ENCODE measurements around the gene DNAH2.

Gene DNAH2

GRCh38 chr17:7715936-7716886, 1.3 kb upstream of the DNAH2 start:
- H3K36me3 ChIP-seq (replicated peaks): no peaks in the 10 kb centered on the region
- peak overlapping the region; percentile 67 for H3K4me3 ChIP-seq (ENCODE audit: low read depth, low read length)
- in situ Hi-C loops (cut with HindIII; ENCODE audit: low pct_ligation_motif_present, low sequenced_read_pairs): no loop called here
- DNase-seq: no peak
- no peak overlapping the region for H3K27ac ChIP-seq
- TF ChIP-seq CTCF (IDR thresholded peaks at IDR 0.05; ENCODE audit: low read depth, low read length, missing control alignments): no peak
- H3K27me3 ChIP-seq (replicated peaks): peaks cover 22% of the 10 kb centered on the region

- no peak overlapping the region for H3K27ac ChIP-seq
- H3K27me3 ChIP-seq (replicated peaks): peaks cover 14% of the 10 kb centered on the region
- TF ChIP-seq CTCF (IDR thresholded peaks at IDR 0.05; ENCODE audit: low read depth, low read length, missing control alignments): no peak
- H3K4me3 ChIP-seq (ENCODE audit: low read depth, low read length): peak overlapping the region; percentile 67
- DNase-seq: no peak
- no peaks in the 10 kb centered on the region for H3K36me3 ChIP-seq (replicated peaks)
- in situ Hi-C loops (cut with HindIII; ENCODE audit: low pct_ligation_motif_present, low sequenced_read_pairs): no loop called here
Observed at GRCh38 chr17:7717756-7718350, 309 bp downstream of the DNAH2 start.

- Histone ChIP-seq H3K36me3 (replicated peaks) (no peaks in the 10 kb centered on the region), H3K27ac (no peak overlapping the region), H3K4me3 (ENCODE audit: low read depth, low read length) (no peak overlapping the region), H3K27me3 (replicated peaks) (peaks cover 17% of the 10 kb centered on the region)
- TF ChIP-seq CTCF (IDR thresholded peaks at IDR 0.05; ENCODE audit: low read depth, low read length, missing control alignments): no peak
- in situ Hi-C loops (cut with HindIII; ENCODE audit: low pct_ligation_motif_present, low sequenced_read_pairs): no loop called here
- DNase-seq: no peak
Observed at GRCh38 chr17:7719661-7720060, 2.1 kb downstream of the DNAH2 start.

GRCh38 chr17:7720125-7720524, 2.6 kb downstream of the DNAH2 start:
- DNase-seq: no peak
- in situ Hi-C loops (cut with HindIII; ENCODE audit: low pct_ligation_motif_present, low sequenced_read_pairs): no loop called here
- Histone ChIP-seq H3K27me3 (replicated peaks) (peaks cover 17% of the 10 kb centered on the region), H3K36me3 (replicated peaks) (no peaks in the 10 kb centered on the region), H3K27ac (no peak overlapping the region), H3K4me3 (ENCODE audit: low read depth, low read length) (no peak overlapping the region)
- no peak for TF ChIP-seq CTCF (IDR thresholded peaks at IDR 0.05; ENCODE audit: low read depth, low read length, missing control alignments)

- Histone ChIP-seq H3K4me3 (ENCODE audit: low read depth, low read length) (no peak overlapping the region), H3K27ac (no peak overlapping the region), H3K36me3 (replicated peaks) (no peaks in the 10 kb centered on the region), H3K27me3 (replicated peaks) (peaks cover 17% of the 10 kb centered on the region)
- TF ChIP-seq CTCF (IDR thresholded peaks at IDR 0.05; ENCODE audit: low read depth, low read length, missing control alignments): no peak
- no peak for DNase-seq
- in situ Hi-C loops (cut with HindIII; ENCODE audit: low pct_ligation_motif_present, low sequenced_read_pairs): no loop called here
Observed at GRCh38 chr17:7721612-7722011, 4.1 kb downstream of the DNAH2 start.

All from brain microvascular endothelial cell (primary cell).